ENCODE measurements around the gene ANO10.

The ANO10 gene

GRCh38 chr3:43455233-43455632 is 166.6 kb downstream of the ANO10 start:
- H3K4me3 ChIP-seq (replicated peaks; ENCODE audit: low read depth, low read length), result no peak overlapping the region
- TF ChIP-seq CTCF (IDR thresholded peaks at IDR 0.05; ENCODE audit: low read depth, low read length, missing control alignments), result no peak
- DNase-seq (ENCODE audit: extremely low read depth, low read depth), result no peak

GRCh38 chr3:43453981-43454380 is 167.8 kb downstream of the ANO10 start:
- no peak for DNase-seq (ENCODE audit: extremely low read depth, low read depth)
- no peak overlapping the region for H3K4me3 ChIP-seq (replicated peaks; ENCODE audit: low read depth, low read length)
- TF ChIP-seq CTCF (IDR thresholded peaks at IDR 0.05; ENCODE audit: low read depth, low read length, missing control alignments), result no peak

- no peak for TF ChIP-seq CTCF (IDR thresholded peaks at IDR 0.05; ENCODE audit: low read depth, low read length, missing control alignments)
- DNase-seq (ENCODE audit: extremely low read depth, low read depth), result no peak
- no peak overlapping the region for H3K4me3 ChIP-seq (replicated peaks; ENCODE audit: low read depth, low read length)
Measured at GRCh38 chr3:43451670-43452254, 170.0 kb downstream of the ANO10 start.

GRCh38 chr3:43448098-43448497 is 173.7 kb downstream of the ANO10 start:
- no peak for DNase-seq (ENCODE audit: extremely low read depth, low read depth)
- H3K4me3 ChIP-seq (replicated peaks; ENCODE audit: low read depth, low read length), result no peak overlapping the region
- TF ChIP-seq CTCF (IDR thresholded peaks at IDR 0.05; ENCODE audit: low read depth, low read length, missing control alignments), result no peak

- no peak overlapping the region for H3K4me3 ChIP-seq (replicated peaks; ENCODE audit: low read depth, low read length)
- TF ChIP-seq CTCF (IDR thresholded peaks at IDR 0.05; ENCODE audit: low read depth, low read length, missing control alignments), result no peak
- DNase-seq (ENCODE audit: extremely low read depth, low read depth), result no peak
Measured at GRCh38 chr3:43445820-43446219, 176.0 kb downstream of the ANO10 start.

GRCh38 chr3:43442872-43443395 is 178.9 kb downstream of the ANO10 start:
- DNase-seq (ENCODE audit: extremely low read depth, low read depth), result no peak
- no peak overlapping the region for H3K4me3 ChIP-seq (replicated peaks; ENCODE audit: low read depth, low read length)
- TF ChIP-seq CTCF (IDR thresholded peaks at IDR 0.05; ENCODE audit: low read depth, low read length, missing control alignments), result no peak

Measured in HFF-Myc (cell line).